Fibroblast of skin of abdomen (primary cell): ENCODE measurements around the gene IQSEC3.
A peak's percentile ranks its signal among the peaks of the same experiment; 100 is the strongest.

ENCODE experiments used
- DNase-seq: peaks from one replicate; pipeline ENCODE4 v3.0.0-alpha.2; 2013

The IQSEC3 gene

DNA sequence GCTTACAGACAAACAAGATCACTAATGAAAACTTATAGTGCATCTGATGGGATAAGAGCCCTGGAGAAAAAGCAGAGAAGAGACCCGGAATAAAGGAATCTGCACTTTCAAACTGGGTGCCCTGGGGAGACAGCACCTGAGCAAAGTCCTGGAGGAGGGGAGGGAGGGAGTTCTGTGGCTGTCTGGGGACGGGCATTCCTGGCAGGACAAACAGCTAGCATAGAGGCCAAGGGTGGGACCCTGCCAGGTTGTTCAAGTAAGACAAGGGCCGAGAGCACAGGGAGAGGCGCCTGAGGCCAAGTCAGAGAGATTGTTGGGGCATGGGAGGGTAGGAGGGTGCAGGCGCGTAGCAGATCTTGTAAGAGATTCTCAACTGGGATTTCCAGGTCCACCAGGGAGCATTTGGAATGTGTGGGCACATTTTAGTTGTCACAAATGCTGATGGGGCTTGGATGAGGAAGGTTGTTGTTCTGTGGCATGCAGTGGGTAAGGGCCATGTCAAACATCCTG is 14.2 kb downstream of the IQSEC3 start:
- DNase-seq, result no peak

GRCh38 chr12:82740-83139 is 16.2 kb downstream of the IQSEC3 start:
- DNase-seq, result no peak

DNA sequence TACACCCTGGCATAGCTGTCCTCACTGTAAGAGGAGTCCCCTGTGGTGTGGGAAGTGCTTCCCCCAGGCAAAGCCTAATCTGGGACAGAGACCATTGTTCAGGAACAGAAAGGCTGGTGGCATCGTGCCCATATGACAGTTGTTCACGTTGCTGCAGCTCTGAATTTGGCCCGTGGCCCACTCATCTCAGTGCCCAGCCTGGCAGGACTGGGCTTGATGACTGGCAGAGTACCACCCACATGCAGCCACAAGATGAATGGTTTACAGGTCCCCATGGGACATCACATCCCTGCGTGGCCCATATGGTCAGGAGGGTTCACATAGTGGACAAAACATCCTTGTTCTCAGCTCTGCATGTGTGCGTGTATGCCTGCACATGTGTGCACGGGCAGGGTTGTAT is 17.5 kb downstream of the IQSEC3 start:
- DNase-seq, result no peak

DNA sequence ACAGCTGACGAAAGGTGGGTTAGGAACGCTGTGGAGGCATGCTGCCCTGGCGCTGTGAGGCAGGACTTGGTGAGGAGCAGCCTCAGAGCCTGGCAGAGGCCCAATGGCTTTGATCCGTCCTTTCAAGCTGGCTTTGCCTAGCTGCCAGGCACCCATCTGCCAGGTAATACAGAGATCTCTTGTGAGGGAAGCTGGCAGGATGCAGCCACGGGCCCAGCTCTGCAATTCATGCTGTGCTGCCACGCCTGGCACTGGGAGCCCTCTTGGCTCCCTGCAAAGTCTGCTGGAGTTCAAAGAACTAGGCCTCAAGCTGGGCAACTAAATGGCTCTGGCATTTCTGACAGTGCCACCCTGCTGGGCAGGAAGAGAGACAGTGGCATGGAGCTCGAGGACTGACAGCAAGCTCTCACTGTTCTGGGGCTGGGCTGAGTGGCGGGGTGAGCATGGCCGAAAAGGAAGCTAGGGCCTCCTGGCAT is 18.7 kb downstream of the IQSEC3 start:
- DNase-seq, result no peak

- DNase-seq, result no peak
Observed at GRCh38 chr12:87315-87714, 20.7 kb downstream of the IQSEC3 start.

- no peak for DNase-seq
Observed at GRCh38 chr12:87856-88255, 21.3 kb downstream of the IQSEC3 start.

GRCh38 chr12:89653-90052 is 23.1 kb downstream of the IQSEC3 start:
- no peak for DNase-seq

DNA sequence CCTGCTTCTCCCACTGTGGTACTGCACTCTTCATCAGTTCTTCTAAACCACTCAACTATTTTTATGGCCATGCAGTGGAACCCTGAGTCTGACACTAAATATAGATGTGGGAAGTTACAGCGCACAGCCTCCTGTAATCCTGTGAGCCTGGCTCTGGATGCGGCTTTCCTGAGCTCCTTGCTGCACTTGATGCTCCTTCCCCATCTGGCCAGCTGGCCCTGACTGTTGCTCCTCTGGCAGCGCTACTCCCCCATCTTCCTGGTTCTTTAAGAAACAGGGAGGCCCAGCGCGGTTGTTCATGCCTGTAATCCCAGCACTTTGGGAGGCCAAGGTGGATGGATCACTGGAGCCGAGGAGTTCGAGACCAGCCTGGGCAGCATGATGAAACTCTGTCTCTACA is 24.6 kb downstream of the IQSEC3 start:
- no peak for DNase-seq

- DNase-seq, result no peak
Observed at GRCh38 chr12:93266-94005, 26.9 kb downstream of the IQSEC3 start.

GRCh38 chr12:96543-96942 is 30.0 kb downstream of the IQSEC3 start:
- DNase-seq, result no peak

DNA sequence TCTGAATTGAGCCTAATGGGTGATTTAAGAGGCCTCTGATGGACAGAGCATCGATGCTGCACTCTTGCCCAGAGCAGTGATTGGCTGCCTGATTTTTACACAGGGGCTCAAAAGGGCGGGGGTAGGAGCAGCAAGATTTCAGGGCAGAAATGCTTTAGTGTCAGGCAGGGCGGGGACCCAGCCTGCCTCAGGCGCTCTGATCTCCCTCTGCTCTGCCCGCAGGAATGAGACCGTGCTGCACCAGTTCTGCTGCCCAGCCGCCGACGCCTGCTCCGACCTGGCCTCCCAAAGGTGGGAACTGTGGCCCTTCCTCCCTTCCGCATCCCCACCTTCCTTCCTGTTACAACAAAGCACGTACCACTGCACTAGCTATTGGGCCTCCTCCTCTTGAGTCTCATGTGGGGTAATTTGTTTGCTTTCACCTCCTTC is 32.4 kb downstream of the IQSEC3 start:
- DNase-seq, result no peak

DNA sequence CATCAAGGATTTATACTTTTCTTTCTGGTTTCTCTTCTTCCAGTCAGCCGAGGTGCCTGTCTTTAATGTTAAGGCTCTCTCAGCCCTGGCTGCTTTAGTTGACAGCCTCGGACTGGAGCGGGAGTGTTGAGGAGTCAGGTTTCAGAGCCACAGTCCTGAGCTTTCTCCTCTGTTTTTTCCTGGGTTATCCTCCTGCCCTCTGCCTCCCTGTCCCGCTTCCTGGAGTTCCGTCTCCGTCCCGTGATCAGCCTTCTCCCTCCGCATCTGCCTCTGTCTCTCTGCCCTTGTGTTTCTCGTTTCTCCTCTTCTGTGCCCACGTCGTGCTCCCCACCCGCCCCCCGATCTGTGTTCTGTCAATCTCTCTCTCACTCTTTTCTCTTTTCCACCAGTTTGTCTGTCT is 33.0 kb downstream of the IQSEC3 start:
- DNase-seq, result peak; percentile 13

GRCh38 chr12:101969-102878 is 35.7 kb downstream of the IQSEC3 start:
- DNase-seq, result no peak

GRCh38 chr12:102879-103168 is 36.3 kb downstream of the IQSEC3 start:
- no peak for DNase-seq

- no peak for DNase-seq
Observed at GRCh38 chr12:103169-103981, 36.8 kb downstream of the IQSEC3 start.

DNA sequence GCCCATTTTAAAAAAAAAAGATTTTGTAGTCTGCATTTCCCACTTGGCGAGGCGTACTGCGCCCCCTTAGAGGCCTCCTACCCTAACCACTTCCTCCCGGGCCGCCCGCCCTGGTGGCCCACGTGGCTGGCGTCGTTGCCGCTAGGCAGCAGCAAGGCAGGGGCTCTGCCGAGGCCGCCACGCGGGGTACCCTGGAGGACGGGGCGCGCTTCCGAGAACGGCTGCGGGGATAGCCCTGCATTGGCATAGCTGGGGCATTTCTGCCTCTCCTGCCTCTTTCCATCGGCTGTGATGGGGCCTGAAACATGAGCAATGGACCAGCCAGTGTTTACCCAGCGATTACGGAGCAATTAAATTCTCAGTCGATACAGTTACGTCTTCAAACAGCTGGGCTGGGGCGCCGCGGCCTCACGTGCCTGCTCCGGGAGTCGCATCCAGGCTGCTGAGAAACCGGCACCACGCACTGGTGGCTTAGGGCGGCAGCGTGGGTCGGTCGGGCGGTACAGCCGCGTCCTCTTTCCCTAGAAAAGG is 38.0 kb downstream of the IQSEC3 start:
- DNase-seq, result no peak

DNA sequence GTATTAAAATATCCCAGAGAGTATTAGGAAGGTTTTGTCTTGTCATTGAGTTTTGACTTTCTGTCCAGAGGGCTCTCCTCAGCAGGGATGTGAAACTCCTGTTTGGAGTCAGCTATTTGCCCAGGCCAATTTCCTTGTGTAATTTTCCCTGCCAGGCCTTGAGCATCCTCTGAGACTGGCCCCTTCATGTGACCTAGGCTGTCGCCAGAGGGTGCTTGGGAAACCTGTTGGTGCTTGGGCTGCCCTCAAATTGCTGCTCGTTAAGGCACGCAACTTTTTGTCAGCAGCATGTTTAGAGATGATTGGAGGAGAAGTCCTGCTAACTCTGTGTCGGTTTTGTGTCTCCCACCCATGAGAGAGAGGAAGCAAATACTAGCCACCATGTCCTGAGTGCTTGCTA is 39.1 kb downstream of the IQSEC3 start:
- DNase-seq, result no peak

- DNase-seq, result no peak
Observed at GRCh38 chr12:106118-106591, 39.6 kb downstream of the IQSEC3 start.

- DNase-seq, result no peak
Observed at GRCh38 chr12:108594-108993, 42.0 kb downstream of the IQSEC3 start.

- DNase-seq, result no peak
Observed at GRCh38 chr12:109446-109845, 42.9 kb downstream of the IQSEC3 start.

DNA sequence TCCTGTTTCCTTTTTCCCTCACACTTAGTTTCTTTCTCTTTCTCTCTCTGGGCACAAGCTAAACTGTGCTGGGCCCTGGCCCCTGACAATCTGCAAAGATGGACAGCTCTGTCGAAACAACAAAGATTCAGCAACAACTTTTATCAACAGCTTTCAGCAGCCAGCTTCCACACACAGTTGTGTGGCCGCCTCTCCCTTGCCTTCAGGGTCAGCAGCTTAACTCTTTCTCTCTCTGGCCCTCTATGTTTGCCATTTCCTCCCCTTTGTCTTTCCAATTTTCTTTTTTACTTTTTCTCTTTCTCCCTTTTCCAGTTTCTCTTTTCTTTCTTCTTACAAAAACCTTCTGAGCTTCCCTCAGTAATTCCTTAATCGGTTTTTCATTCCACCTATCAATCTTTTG is 43.3 kb downstream of the IQSEC3 start:
- DNase-seq, result no peak

- DNase-seq, result no peak
Observed at GRCh38 chr12:111699-112493, 45.3 kb downstream of the IQSEC3 start.
